H1 (cell line): ENCODE data around the gene JAKMIP2. TPM values are rescaled to one million over a fixed set of nuclear protein-coding genes. Genes with fewer than 3 reads are reported as not detected.

ENCODE experiments used
- CTBP2 ChIP-seq: IDR thresholded peaks from 2 replicates; pipeline ENCODE4 v1.7.0; 2011; ENCODE audit warnings: borderline replicate concordance, mild to moderate bottlenecking, moderate library complexity, mixed read lengths, low read length; ENCODE audit not compliant: insufficient read depth, insufficient read length
- GTF2F1 ChIP-seq: IDR thresholded peaks from 2 replicates; pipeline ENCODE4 v1.6.1; 2012; ENCODE audit warnings: low read depth, low read length, improper control_type of control experiment, borderline replicate concordance
- KDM5A ChIP-seq: fragments of 200-600 bp; IDR thresholded peaks from 2 replicates; pipeline ENCODE4 v1.7.1; 2012; ENCODE audit warnings: mild to moderate bottlenecking, low read length, inconsistent platforms, mixed read lengths
- NANOG ChIP-seq: IDR thresholded peaks from 2 replicates; pipeline ENCODE4 v1.6.1; 2011; ENCODE audit warnings: low read length, low read depth, mild to moderate bottlenecking, inconsistent platforms; ENCODE audit not compliant: insufficient read depth, poor library complexity, severe bottlenecking
- SIX5 ChIP-seq: IDR thresholded peaks from 2 replicates; pipeline ENCODE4 v1.6.1; 2011; ENCODE audit warnings: mild to moderate bottlenecking, low read depth, low read length
- SP2 ChIP-seq: IDR thresholded peaks from 2 replicates; pipeline ENCODE4 v1.6.1; 2012; ENCODE audit warnings: mild to moderate bottlenecking, low read length, inconsistent platforms
- polyA plus RNA-seq, 7 experiments: library from polyadenylated mRNA; depleted of rRNA in 3 of 7; stranded (reverse) in 5 of 7; unstranded in 2 of 7; fragments of >200 nt in 5 of 7; fragments of 200-250 nt in 2 of 7; gene quantifications; 1 replicate in 5 of 7; 2 replicates in 1 of 7; 4 replicates in 1 of 7; pipeline versions ENCODE4 v1.2.1 to v1.2.3, GENCODE V29; 2011 to 2013; ENCODE audit warnings: missing spikeins in 2 of 7, mixed read lengths in 2 of 7
- total RNA-seq: library from RNA; stranded (reverse); fragmentation: NEBNext Ultra II Directional; extraction: Animal tissue kit (Norgen Biotek cat#: 25700); gene quantifications from 2 replicates; pipeline ENCODE4 v1.2.1, GENCODE V29; 2021
- TF ChIP-seq, protein P1 (sequence below): IDR thresholded peaks from 2 replicates; pipeline ENCODE4 v1.6.1; 2012; ENCODE audit warnings: inconsistent platforms
- TF ChIP-seq, protein P2 (sequence below): IDR thresholded peaks from 2 replicates; pipeline ENCODE4 v1.6.1; 2011; ENCODE audit warnings: low read depth, mild to moderate bottlenecking, low read length; ENCODE audit not compliant: insufficient read depth

JAKMIP2 gene
- total and polyA plus RNA-seq, 2 of the 8 experiments (the other 6 are each of a cell fraction or from before 2014, with no cell fraction given), result 2.4 to 13.6 TPM

DNA sequence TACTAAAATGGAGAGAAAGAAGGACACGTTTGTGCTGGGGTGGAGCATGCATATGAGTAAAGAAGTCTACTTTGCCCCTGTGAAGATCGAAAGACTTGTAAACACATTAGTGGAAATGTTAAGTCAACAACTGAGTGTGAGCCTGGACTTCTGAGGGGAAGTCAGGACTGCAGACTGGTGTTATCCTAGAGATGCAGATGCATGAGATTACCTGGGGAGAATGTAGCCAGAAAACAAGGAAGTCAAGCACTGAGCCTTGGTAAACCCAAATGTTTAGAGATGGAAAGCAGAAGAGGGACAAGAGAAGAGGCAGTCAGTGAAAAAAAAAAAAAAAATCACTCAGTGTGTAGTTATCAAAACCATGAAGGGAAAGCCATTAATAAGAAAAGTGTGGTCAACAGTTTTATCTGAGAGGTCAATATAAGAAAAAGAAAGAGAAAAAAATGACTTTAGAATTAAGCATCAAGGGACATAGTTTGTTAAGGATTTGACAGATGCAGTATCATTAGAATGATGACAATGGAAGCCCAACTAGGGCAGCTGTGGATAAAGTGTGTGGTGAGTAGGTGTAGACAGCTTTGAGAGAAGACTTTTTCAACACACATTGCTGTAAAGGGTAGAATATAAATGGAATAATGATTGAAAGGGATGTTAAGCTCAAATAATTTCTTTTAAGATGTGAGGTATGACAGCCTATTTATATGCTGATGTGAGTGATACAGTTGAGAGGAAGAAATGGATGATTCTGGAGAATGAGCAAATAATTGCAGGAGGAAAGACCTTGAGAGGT lies 22.2 kb downstream of the JAKMIP2 start (continued):
- TF ChIP-seq CTBP2 (no peak), NANOG (no peak), SP2 (no peak), KDM5A (no peak), GTF2F1 (no peak), SIX5 (no peak)
- TF ChIP-seq, protein P1, sequence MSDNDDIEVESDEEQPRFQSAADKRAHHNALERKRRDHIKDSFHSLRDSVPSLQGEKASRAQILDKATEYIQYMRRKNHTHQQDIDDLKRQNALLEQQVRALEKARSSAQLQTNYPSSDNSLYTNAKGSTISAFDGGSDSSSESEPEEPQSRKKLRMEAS, result no peak
- TF ChIP-seq, protein P2, sequence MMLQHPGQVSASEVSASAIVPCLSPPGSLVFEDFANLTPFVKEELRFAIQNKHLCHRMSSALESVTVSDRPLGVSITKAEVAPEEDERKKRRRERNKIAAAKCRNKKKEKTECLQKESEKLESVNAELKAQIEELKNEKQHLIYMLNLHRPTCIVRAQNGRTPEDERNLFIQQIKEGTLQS, result no peak
